C4-2B (cell line): Measurements from ENCODE around the gene SRSF2.

ENCODE experiments used
- ZFX ChIP-seq: fragments of 450-650 bp; IDR thresholded peaks from 2 replicates; pipeline ENCODE4 v1.6.1; 2017
- TF ChIP-seq, protein P1 (sequence below): fragments of 450-650 bp; conservative IDR thresholded peaks from 2 replicates; pipeline ENCODE4 v1.5.1; 2017; ENCODE audit warnings: mild to moderate bottlenecking

DNA sequence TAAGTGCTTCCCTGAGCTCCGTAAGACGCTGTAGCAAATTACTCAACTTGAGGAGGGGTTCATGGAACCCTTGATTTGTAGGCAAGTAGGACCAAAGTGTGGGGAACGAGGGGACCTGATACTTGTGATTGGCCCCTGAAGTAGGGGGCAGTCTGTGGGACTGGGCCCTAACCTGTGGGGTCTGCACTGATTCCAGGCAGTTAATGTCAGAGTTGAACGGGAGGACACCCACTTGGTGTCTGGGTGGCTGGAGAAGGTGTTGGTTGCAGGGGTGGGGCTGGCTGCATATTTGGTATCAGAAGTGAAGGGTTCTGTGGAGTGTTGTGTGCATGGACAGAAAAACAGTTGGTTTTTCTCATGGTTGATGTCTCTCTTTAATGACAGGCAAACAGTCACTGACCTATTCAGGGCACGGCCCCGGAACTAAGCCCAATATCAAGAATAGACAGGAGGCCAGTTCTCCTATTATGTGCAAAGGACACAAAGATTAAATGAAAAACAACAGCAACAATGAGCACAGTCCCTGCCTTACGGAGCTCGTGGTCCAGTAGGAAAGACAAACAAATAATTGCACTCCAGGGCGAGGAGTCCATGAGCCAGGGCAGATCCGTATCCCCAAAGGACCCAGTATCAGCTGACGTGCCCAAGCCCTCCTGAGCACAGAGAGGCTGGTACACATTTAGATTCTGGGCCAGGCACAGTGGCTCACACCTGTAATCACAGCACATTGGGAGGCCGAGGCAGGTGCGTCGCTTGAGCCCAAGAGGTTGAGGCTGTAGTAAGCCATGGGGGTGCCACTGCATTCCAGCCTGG, 45.5 kb downstream of the SRSF2 start:
- TF ChIP-seq, protein P1, sequence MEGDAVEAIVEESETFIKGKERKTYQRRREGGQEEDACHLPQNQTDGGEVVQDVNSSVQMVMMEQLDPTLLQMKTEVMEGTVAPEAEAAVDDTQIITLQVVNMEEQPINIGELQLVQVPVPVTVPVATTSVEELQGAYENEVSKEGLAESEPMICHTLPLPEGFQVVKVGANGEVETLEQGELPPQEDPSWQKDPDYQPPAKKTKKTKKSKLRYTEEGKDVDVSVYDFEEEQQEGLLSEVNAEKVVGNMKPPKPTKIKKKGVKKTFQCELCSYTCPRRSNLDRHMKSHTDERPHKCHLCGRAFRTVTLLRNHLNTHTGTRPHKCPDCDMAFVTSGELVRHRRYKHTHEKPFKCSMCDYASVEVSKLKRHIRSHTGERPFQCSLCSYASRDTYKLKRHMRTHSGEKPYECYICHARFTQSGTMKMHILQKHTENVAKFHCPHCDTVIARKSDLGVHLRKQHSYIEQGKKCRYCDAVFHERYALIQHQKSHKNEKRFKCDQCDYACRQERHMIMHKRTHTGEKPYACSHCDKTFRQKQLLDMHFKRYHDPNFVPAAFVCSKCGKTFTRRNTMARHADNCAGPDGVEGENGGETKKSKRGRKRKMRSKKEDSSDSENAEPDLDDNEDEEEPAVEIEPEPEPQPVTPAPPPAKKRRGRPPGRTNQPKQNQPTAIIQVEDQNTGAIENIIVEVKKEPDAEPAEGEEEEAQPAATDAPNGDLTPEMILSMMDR, result no peak
- TF ChIP-seq ZFX, result no peak
